Stimulated activated CD8-positive, alpha-beta memory T cell treated with anti-CD3 and anti-CD28 coated beads, Interleukin-12 subunit alpha, Interleukin-12 subunit beta, amount 100 ng/mL, for 1 hour (primary cell): ENCODE measurements around the gene YTHDF2.
A peak's percentile ranks its signal among the peaks of the same experiment; 100 is the strongest.
"Not testable (repeated sequence)": the region's sequence is repeated elsewhere in the genome, so short reads cannot be mapped to it uniquely, and the experiment has no call there.

Experiments
- DNase-seq: peaks from one replicate; pipeline ENCODE4 v3.0.0-alpha.2; 2020; ENCODE audit warnings: low read depth

The YTHDF2 gene

GRCh38 chr1:28759257-28759656 is 22.5 kb downstream of the YTHDF2 start:
- DNase-seq: no peak

- DNase-seq: no peak
Measured at GRCh38 chr1:28761189-28761588, 24.4 kb downstream of the YTHDF2 start.

- no peak for DNase-seq
Measured at GRCh38 chr1:28766532-28767183, 29.9 kb downstream of the YTHDF2 start.

- no peak for DNase-seq
Measured at GRCh38 chr1:28770601-28771165, 33.9 kb downstream of the YTHDF2 start.

GRCh38 chr1:28771921-28772320 is 35.2 kb downstream of the YTHDF2 start:
- not testable (repeated sequence) for DNase-seq

GRCh38 chr1:28773105-28773504 is 36.4 kb downstream of the YTHDF2 start:
- no peak for DNase-seq

GRCh38 chr1:28775121-28775942 is 38.6 kb downstream of the YTHDF2 start:
- peak; percentile 39 for DNase-seq

- no peak for DNase-seq
Measured at GRCh38 chr1:28776341-28776740, 39.6 kb downstream of the YTHDF2 start.

GRCh38 chr1:28778021-28778420 is 41.3 kb downstream of the YTHDF2 start:
- DNase-seq: no peak

GRCh38 chr1:28779751-28780408 is 43.1 kb downstream of the YTHDF2 start:
- DNase-seq: no peak

GRCh38 chr1:28781305-28781704 is 44.6 kb downstream of the YTHDF2 start:
- DNase-seq: no peak

- DNase-seq: no peak
Measured at GRCh38 chr1:28782011-28782410, 45.3 kb downstream of the YTHDF2 start.

- DNase-seq: no peak
Measured at GRCh38 chr1:28783363-28783762, 46.6 kb downstream of the YTHDF2 start.

- DNase-seq: no peak
Measured at GRCh38 chr1:28789412-28789811, 52.7 kb downstream of the YTHDF2 start.

- DNase-seq: no peak
Measured at GRCh38 chr1:28789816-28790215, 53.1 kb downstream of the YTHDF2 start.

GRCh38 chr1:28790377-28791035 is 53.8 kb downstream of the YTHDF2 start:
- DNase-seq: no peak

- not testable (repeated sequence) for DNase-seq
Measured at GRCh38 chr1:28791929-28792328, 55.2 kb downstream of the YTHDF2 start.

- no peak for DNase-seq
Measured at GRCh38 chr1:28792644-28793121, 55.9 kb downstream of the YTHDF2 start.

- not testable (repeated sequence) for DNase-seq
Measured at GRCh38 chr1:28794582-28794981, 57.8 kb downstream of the YTHDF2 start.

GRCh38 chr1:28796352-28797211 is 59.8 kb downstream of the YTHDF2 start:
- DNase-seq: no peak

GRCh38 chr1:28800324-28800723 is 63.6 kb downstream of the YTHDF2 start:
- no peak for DNase-seq
